ENCODE measurements around the gene OR6C70.

OR6C70 gene

GRCh38 chr12:55470088-55470829, at the start of gene OR6C70:
OR6C70 (minus strand) TSS chr12:55470138; CDS start chr12:55470138, 0 bp downstream.
- TF ChIP-seq CTCF (IDR thresholded peaks at IDR 0.05; ENCODE audit: control extremely low read depth, extremely low read depth, low read depth, missing control alignments), result no peak
- no peak for DNase-seq (ENCODE audit: extremely low spot score)
- CTCF ChIA-PET, result no interaction called here
- POLR2A ChIA-PET, result no interaction called here

GRCh38 chr12:55516391-55516790, 46.5 kb upstream of the OR6C70 start:
- ChIA-PET CTCF (interaction anchor here (1.5 kb wide), 1 partner anchor 14 kb away, joined by 3 read pairs; no protein-coding TSS in a partner anchor), POLR2A (no interaction called here)

GRCh38 chr12:55515696-55516095, 45.8 kb upstream of the OR6C70 start:
- ChIA-PET CTCF (interaction anchor here (1.5 kb wide), 1 partner anchor 14 kb away, joined by 3 read pairs; no protein-coding TSS in a partner anchor), POLR2A (no interaction called here)
- DNase-seq (ENCODE audit: extremely low spot score), result no peak
- TF ChIP-seq CTCF (IDR thresholded peaks at IDR 0.05; ENCODE audit: control extremely low read depth, extremely low read depth, low read depth, missing control alignments), result no peak

More at GRCh38 chr12:55516391-55516790, 46.5 kb upstream of the OR6C70 start:
- TF ChIP-seq CTCF (IDR thresholded peaks at IDR 0.05; ENCODE audit: control extremely low read depth, extremely low read depth, low read depth, missing control alignments), result no peak
- DNase-seq (ENCODE audit: extremely low spot score), result no peak

- ChIA-PET POLR2A (no interaction called here), CTCF (interaction anchor here (1.4 kb wide), 1 partner anchor 14 kb away, joined by 3 read pairs; no protein-coding TSS in a partner anchor)
- DNase-seq (ENCODE audit: extremely low spot score), result no peak
- TF ChIP-seq CTCF (IDR thresholded peaks at IDR 0.05; ENCODE audit: control extremely low read depth, extremely low read depth, low read depth, missing control alignments), result no peak
These were observed 31.7 kb upstream of the OR6C70 start for GRCh38 chr12:55501601-55502000.

- ChIA-PET POLR2A (no interaction called here), CTCF (interaction anchor here (0.9 to 1.8 kb wide), 2 partner anchors 9 to 119 kb away, joined by 3 to 5 read pairs; no protein-coding TSS in a partner anchor)
- no peak for DNase-seq (ENCODE audit: extremely low spot score)
- no peak for TF ChIP-seq CTCF (IDR thresholded peaks at IDR 0.05; ENCODE audit: control extremely low read depth, extremely low read depth, low read depth, missing control alignments)
These were observed 29.9 kb upstream of the OR6C70 start for GRCh38 chr12:55499810-55500252.

GRCh38 chr12:55499231-55499630, 29.3 kb upstream of the OR6C70 start:
- ChIA-PET CTCF (interaction anchor here (1.8 kb wide), 1 partner anchor 8 kb away, joined by 5 read pairs; no protein-coding TSS in a partner anchor), POLR2A (no interaction called here)
- TF ChIP-seq CTCF (IDR thresholded peaks at IDR 0.05; ENCODE audit: control extremely low read depth, extremely low read depth, low read depth, missing control alignments), result no peak
- DNase-seq (ENCODE audit: extremely low spot score), result no peak

All from GM10248 (cell line).